ENCODE data around the gene TMTC4. TPM values are rescaled to one million over a fixed set of nuclear protein-coding genes. Genes with fewer than 3 reads are reported as not detected.
"Not testable (repeated sequence)": the region's sequence is repeated elsewhere in the genome, so short reads cannot be mapped to it uniquely, and the experiment has no call there.

Gene TMTC4
- total RNA-seq, 2 donors from 2014 or later, result 8.2 to 17.9 TPM

DNA sequence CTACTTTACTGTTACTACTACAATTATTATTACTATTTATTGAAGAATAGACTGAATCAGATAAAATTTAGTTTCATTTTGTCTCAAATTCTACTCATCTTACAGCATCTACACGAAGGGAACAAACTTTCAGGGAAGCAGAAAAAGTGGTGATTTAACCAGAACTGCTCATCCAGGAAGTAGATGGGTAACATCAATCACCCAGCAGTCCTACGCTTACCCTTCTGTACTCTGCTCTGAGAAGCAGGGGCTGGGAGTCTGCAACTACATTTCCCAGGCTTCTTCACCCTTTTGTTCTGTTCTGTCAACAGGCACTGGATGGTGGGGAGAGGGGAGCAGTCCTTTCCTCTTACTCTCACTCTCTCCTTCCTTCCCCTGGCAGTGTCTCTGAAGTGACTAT is 54.7 kb downstream of the TMTC4 start:
- H3K27ac ChIP-seq, result no peak overlapping the region
- H3K27me3 ChIP-seq (replicated peaks; ENCODE audit: insufficient read depth), result no peaks in the 10 kb centered on the region
- H3K9me3 ChIP-seq, result no peaks in the 10 kb centered on the region
- DNase-seq (ENCODE audit: low spot score) (no peak), ATAC-seq (ENCODE audit: insufficient number of reproducible peaks, low FRiP score, low read depth) (no peak)
- H3K4me1 ChIP-seq (ENCODE audit: control insufficient read depth in 1 of 2, low read depth in 2 of 2), result no peaks in the 10 kb centered on the region
- H3K4me3 ChIP-seq, result no peak overlapping the region
- no peaks in the 10 kb centered on the region for H3K36me3 ChIP-seq
- TF ChIP-seq, protein P1, sequence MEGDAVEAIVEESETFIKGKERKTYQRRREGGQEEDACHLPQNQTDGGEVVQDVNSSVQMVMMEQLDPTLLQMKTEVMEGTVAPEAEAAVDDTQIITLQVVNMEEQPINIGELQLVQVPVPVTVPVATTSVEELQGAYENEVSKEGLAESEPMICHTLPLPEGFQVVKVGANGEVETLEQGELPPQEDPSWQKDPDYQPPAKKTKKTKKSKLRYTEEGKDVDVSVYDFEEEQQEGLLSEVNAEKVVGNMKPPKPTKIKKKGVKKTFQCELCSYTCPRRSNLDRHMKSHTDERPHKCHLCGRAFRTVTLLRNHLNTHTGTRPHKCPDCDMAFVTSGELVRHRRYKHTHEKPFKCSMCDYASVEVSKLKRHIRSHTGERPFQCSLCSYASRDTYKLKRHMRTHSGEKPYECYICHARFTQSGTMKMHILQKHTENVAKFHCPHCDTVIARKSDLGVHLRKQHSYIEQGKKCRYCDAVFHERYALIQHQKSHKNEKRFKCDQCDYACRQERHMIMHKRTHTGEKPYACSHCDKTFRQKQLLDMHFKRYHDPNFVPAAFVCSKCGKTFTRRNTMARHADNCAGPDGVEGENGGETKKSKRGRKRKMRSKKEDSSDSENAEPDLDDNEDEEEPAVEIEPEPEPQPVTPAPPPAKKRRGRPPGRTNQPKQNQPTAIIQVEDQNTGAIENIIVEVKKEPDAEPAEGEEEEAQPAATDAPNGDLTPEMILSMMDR (IDR thresholded peaks at IDR 0.05), result no peak

DNA sequence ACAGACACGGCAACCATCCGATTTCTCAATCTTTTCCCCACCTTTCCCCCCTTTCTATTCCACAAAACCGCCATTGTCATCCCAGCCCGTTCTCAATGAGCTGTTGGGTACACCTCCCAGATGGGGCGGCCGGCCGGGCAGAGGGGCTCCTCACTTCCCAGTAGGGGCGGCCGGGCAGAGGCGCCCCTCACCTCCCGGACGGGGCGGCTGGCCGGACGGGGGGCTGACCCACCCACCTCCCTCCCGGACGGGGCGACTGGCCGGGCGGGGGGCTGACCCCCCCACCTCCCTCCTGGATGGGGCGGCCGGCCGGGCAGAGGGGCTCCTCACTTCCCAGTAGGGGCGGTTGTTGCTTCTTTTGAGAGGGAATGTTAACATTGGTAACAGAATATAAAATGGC is 55.7 kb downstream of the TMTC4 start:
- not testable (repeated sequence) for H3K27me3 ChIP-seq (replicated peaks; ENCODE audit: insufficient read depth); H3K4me1 ChIP-seq (ENCODE audit: control insufficient read depth in 1 of 2, low read depth in 2 of 2); H3K4me3 ChIP-seq; ATAC-seq (ENCODE audit: insufficient number of reproducible peaks, low FRiP score, low read depth); H3K27ac ChIP-seq; H3K9me3 ChIP-seq; H3K36me3 ChIP-seq; DNase-seq (ENCODE audit: low spot score)

DNA sequence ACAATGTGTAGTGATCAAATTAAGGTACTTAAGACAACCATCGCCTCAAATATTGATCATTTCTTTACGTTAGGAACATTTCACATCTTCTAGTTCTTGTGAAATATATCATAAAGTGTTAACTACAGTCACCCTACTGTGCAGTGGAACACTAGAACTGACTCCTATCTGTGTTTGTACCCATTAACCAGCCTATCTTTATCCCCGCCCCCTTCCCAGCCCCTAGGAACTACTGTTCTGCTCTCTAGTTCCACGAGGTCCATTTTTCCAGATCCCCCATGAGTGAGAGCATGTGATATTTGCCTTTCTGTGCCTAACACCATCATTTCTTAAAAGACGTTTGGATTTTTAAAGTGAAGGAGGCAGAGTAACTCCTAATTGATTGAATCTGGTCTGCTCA is 61.6 kb downstream of the TMTC4 start:
- Histone ChIP-seq H3K27me3 (replicated peaks; ENCODE audit: insufficient read depth) (no peaks in the 10 kb centered on the region), H3K4me1 (ENCODE audit: control insufficient read depth in 1 of 2, low read depth in 2 of 2) (no peaks in the 10 kb centered on the region), H3K27ac (no peak overlapping the region), H3K36me3 (peaks cover 6% of the 10 kb centered on the region), H3K9me3 (no peaks in the 10 kb centered on the region), H3K4me3 (no peak overlapping the region)
- DNase-seq (ENCODE audit: low spot score), result no peak
- ATAC-seq (ENCODE audit: insufficient number of reproducible peaks, low FRiP score, low read depth), result no peak
- TF ChIP-seq, protein P1 (IDR thresholded peaks at IDR 0.05), result no peak

DNA sequence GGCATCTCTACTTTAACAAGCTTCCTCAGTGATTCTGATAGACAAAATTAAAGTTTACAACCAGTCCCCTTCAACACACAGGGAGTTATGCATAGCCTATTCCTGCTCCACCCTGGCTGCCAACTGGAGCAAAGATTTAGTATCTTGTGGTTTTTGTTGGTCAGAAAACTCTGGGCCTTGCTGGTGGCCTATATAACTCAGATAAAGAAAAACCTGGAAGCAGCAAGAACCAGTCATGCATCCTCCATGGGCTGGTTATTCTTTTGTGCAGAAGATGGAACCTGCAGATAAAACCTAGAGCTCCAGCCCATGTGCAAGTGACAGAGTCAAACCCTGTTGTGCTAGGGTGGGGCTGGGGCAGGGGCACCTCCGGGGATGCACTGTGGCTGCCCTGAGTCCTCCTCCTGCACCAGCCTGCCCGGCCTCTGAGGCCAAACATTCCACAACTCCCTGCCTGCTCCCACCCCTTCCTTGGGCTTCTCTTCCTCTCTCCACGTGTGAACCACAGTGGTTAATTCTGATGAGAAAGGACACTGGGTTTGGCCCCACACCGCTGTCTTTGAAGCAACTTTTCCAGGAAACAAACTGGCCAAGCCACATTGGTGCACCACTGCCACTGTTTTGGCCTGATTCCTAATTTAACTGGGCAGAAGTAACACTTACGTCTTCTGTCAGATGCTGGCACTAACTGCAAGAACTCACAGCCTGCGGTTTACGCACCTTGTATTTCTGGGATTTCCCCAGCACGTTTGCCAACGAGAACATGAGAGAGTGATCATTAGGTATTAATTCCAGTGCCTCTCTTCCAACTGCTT is 62.7 kb downstream of the TMTC4 start:
- Histone ChIP-seq H3K27ac (no peak overlapping the region), H3K9me3 (no peaks in the 10 kb centered on the region), H3K36me3 (peaks cover 7% of the 10 kb centered on the region), H3K27me3 (replicated peaks; ENCODE audit: insufficient read depth) (no peaks in the 10 kb centered on the region), H3K4me3 (no peak overlapping the region), H3K4me1 (ENCODE audit: control insufficient read depth in 1 of 2, low read depth in 2 of 2) (no peaks in the 10 kb centered on the region)
- DNase-seq (ENCODE audit: low spot score) (no peak), ATAC-seq (ENCODE audit: insufficient number of reproducible peaks, low FRiP score, low read depth) (no peak)
- TF ChIP-seq, protein P1 (IDR thresholded peaks at IDR 0.05), result no peak

DNA sequence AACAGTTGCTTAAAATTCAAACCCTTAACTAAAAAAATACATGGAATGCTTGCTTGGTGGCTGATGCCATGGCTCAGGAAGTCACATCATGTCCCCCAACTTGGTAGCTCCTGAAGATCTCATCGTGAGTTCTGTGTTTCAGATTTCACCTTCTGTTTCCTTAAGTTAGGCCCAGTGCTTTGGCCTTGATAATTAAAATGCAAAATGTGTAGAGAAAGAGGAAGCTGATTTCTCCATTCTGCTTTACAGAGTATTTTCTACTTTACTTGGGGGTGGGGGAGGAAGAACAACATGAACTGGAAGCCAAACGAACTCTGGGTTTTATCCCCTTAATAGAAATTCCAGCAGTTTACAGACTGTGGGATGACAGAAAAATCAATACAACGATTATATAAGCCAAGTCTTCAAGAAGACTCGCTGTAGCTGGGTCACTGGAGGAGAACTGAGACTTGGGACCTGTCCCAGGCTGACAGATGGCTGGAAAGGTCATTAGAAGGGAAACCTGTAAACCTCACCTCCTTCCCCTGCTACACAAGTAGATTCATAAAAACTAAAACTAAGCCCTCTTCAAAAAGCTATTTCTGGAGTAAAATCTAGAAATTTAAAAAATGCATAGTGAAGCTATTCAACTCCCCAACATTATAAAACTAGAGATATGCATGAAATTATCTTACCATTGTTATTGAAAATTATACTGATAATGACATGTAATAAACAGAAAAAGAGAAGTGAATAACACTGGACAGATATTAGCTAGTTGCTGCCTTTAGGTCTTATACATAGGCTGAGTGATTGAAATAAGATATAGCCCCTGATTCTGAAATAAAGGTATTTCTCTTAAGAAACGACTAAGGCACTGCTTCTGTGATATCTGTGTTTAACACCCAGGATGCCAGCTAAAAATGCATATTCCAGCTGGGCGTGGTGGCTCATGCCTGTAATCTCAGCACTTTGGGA is 63.9 kb downstream of the TMTC4 start:
- no peak for DNase-seq (ENCODE audit: low spot score)
- H3K9me3 ChIP-seq, result no peaks in the 10 kb centered on the region
- no peaks in the 10 kb centered on the region for H3K27me3 ChIP-seq (replicated peaks; ENCODE audit: insufficient read depth)
- peaks cover 8% of the 10 kb centered on the region for H3K36me3 ChIP-seq
- no peak overlapping the region for H3K4me3 ChIP-seq
- no peak for ATAC-seq (ENCODE audit: insufficient number of reproducible peaks, low FRiP score, low read depth)
- TF ChIP-seq, protein P1 (IDR thresholded peaks at IDR 0.05), result no peak
- H3K4me1 ChIP-seq (ENCODE audit: control insufficient read depth in 1 of 2, low read depth in 2 of 2), result no peaks in the 10 kb centered on the region
- H3K27ac ChIP-seq, result no peak overlapping the region
